Measurements from ENCODE around the gene MOV10L1.
"Not testable (repeated sequence)": the region's sequence is repeated elsewhere in the genome, so short reads cannot be mapped to it uniquely, and the experiment has no call there.

The MOV10L1 gene

GRCh38 chr22:50081426-50082196 is 8.2 kb upstream of the MOV10L1 start:
- peaks cover 10% of the 10 kb centered on the region; the same call in 1 of the 2 replicates for H3K4me1 ChIP-seq (ENCODE audit: insufficient read depth, low read length)
- no peaks in the 10 kb centered on the region for H3K9me3 ChIP-seq (ENCODE audit: control insufficient read depth, insufficient read depth, low read length)
- no peak overlapping the region for H3K9ac ChIP-seq (ENCODE audit: low read depth, low read length)
- no peaks in the 10 kb centered on the region; the same call in 1 of the 2 replicates for H3K36me3 ChIP-seq (ENCODE audit: insufficient read depth, low read length)

- Histone ChIP-seq H3K4me1 (ENCODE audit: insufficient read depth, low read length) (peaks cover 10% of the 10 kb centered on the region; the same call in 1 of the 2 replicates), H3K9me3 (ENCODE audit: control insufficient read depth, insufficient read depth, low read length) (no peaks in the 10 kb centered on the region), H3K9ac (ENCODE audit: low read depth, low read length) (no peak overlapping the region), H3K36me3 (ENCODE audit: insufficient read depth, low read length) (no peaks in the 10 kb centered on the region; the same call in 1 of the 2 replicates)
Measured at GRCh38 chr22:50082197-50082715, 7.5 kb upstream of the MOV10L1 start.

GRCh38 chr22:50082961-50083461 is 6.8 kb upstream of the MOV10L1 start:
- Histone ChIP-seq H3K9me3 (ENCODE audit: control insufficient read depth, insufficient read depth, low read length) (no peaks in the 10 kb centered on the region), H3K4me1 (ENCODE audit: insufficient read depth, low read length) (peaks cover 10% of the 10 kb centered on the region; the same call in 1 of the 2 replicates), H3K36me3 (ENCODE audit: insufficient read depth, low read length) (no peaks in the 10 kb centered on the region; the same call in 1 of the 2 replicates), H3K9ac (ENCODE audit: low read depth, low read length) (no peak overlapping the region)

- H3K4me1 ChIP-seq (ENCODE audit: insufficient read depth, low read length), result peaks cover 10% of the 10 kb centered on the region; the same call in 1 of the 2 replicates
- no peaks in the 10 kb centered on the region; the same call in 1 of the 2 replicates for H3K36me3 ChIP-seq (ENCODE audit: insufficient read depth, low read length)
- H3K9me3 ChIP-seq (ENCODE audit: control insufficient read depth, insufficient read depth, low read length), result no peaks in the 10 kb centered on the region
- H3K9ac ChIP-seq (ENCODE audit: low read depth, low read length), result no peak overlapping the region
Measured at GRCh38 chr22:50083462-50084079, 6.2 kb upstream of the MOV10L1 start.

GRCh38 chr22:50084080-50084477 is 5.7 kb upstream of the MOV10L1 start:
- Histone ChIP-seq H3K4me1 (ENCODE audit: insufficient read depth, low read length) (peaks cover 10% of the 10 kb centered on the region; the same call in 1 of the 2 replicates), H3K9ac (ENCODE audit: low read depth, low read length) (no peak overlapping the region), H3K36me3 (ENCODE audit: insufficient read depth, low read length) (no peaks in the 10 kb centered on the region; the same call in 1 of the 2 replicates), H3K9me3 (ENCODE audit: control insufficient read depth, insufficient read depth, low read length) (no peaks in the 10 kb centered on the region)

- no peaks in the 10 kb centered on the region; the same call in 1 of the 2 replicates for H3K36me3 ChIP-seq (ENCODE audit: insufficient read depth, low read length)
Measured at GRCh38 chr22:50084614-50085021, 5.2 kb upstream of the MOV10L1 start.

GRCh38 chr22:50085211-50085972 is 4.4 kb upstream of the MOV10L1 start, which contains the start of gene MLC1:
MLC1 (minus strand) TSS chr22:50085426; CDS start chr22:50084902, 524 bp downstream.
- Histone ChIP-seq H3K9ac (ENCODE audit: low read depth, low read length) (no peak within 1 kb of the TSS), H3K9me3 (ENCODE audit: control insufficient read depth, insufficient read depth, low read length) (no peaks in the 10 kb centered on the region), H3K4me1 (ENCODE audit: insufficient read depth, low read length) (peaks cover 10% of the 10 kb centered on the region; the same call in 1 of the 2 replicates), H3K36me3 (ENCODE audit: insufficient read depth, low read length) (no peaks in the 10 kb centered on the region; the same call in 1 of the 2 replicates)

More at GRCh38 chr22:50084614-50085021, 5.2 kb upstream of the MOV10L1 start:
- peaks cover 10% of the 10 kb centered on the region; the same call in 1 of the 2 replicates for H3K4me1 ChIP-seq (ENCODE audit: insufficient read depth, low read length)
- H3K9ac ChIP-seq (ENCODE audit: low read depth, low read length), result no peak overlapping the region
- H3K9me3 ChIP-seq (ENCODE audit: control insufficient read depth, insufficient read depth, low read length), result no peaks in the 10 kb centered on the region

GRCh38 chr22:50086526-50086925 is 3.3 kb upstream of the MOV10L1 start:
- no peaks in the 10 kb centered on the region; the same call in 1 of the 2 replicates for H3K36me3 ChIP-seq (ENCODE audit: insufficient read depth, low read length)
- H3K9me3 ChIP-seq (ENCODE audit: control insufficient read depth, insufficient read depth, low read length), result no peaks in the 10 kb centered on the region
- peaks cover 10% of the 10 kb centered on the region; the same call in 1 of the 2 replicates for H3K4me1 ChIP-seq (ENCODE audit: insufficient read depth, low read length)
- H3K9ac ChIP-seq (ENCODE audit: low read depth, low read length), result no peak overlapping the region

GRCh38 chr22:50086975-50087374 is 2.8 kb upstream of the MOV10L1 start:
- peaks cover 10% of the 10 kb centered on the region; the same call in 1 of the 2 replicates for H3K4me1 ChIP-seq (ENCODE audit: insufficient read depth, low read length)
- not testable (repeated sequence) for H3K9me3 ChIP-seq (ENCODE audit: control insufficient read depth, insufficient read depth, low read length); H3K36me3 ChIP-seq (ENCODE audit: insufficient read depth, low read length); H3K9ac ChIP-seq (ENCODE audit: low read depth, low read length)

GRCh38 chr22:50087646-50088045 is 2.2 kb upstream of the MOV10L1 start:
- H3K36me3 ChIP-seq (ENCODE audit: insufficient read depth, low read length), result no peaks in the 10 kb centered on the region; the same call in 1 of the 2 replicates
- H3K9ac ChIP-seq (ENCODE audit: low read depth, low read length), result no peak overlapping the region
- H3K4me1 ChIP-seq (ENCODE audit: insufficient read depth, low read length), result peaks cover 10% of the 10 kb centered on the region; the same call in 1 of the 2 replicates
- H3K9me3 ChIP-seq (ENCODE audit: control insufficient read depth, insufficient read depth, low read length), result no peaks in the 10 kb centered on the region

- no peaks in the 10 kb centered on the region for H3K9me3 ChIP-seq (ENCODE audit: control insufficient read depth, insufficient read depth, low read length)
- H3K4me1 ChIP-seq (ENCODE audit: insufficient read depth, low read length), result peaks cover 10% of the 10 kb centered on the region; the same call in 1 of the 2 replicates
- H3K36me3 ChIP-seq (ENCODE audit: insufficient read depth, low read length), result no peaks in the 10 kb centered on the region; the same call in 1 of the 2 replicates
- H3K9ac ChIP-seq (ENCODE audit: low read depth, low read length), result no peak overlapping the region
Measured at GRCh38 chr22:50088096-50088495, 1.7 kb upstream of the MOV10L1 start.

- H3K36me3 ChIP-seq (ENCODE audit: insufficient read depth, low read length), result no peaks in the 10 kb centered on the region; the same call in 1 of the 2 replicates
- H3K4me1 ChIP-seq (ENCODE audit: insufficient read depth, low read length), result peaks cover 10% of the 10 kb centered on the region; the same call in 1 of the 2 replicates
- H3K9ac ChIP-seq (ENCODE audit: low read depth, low read length), result no peak overlapping the region
- H3K9me3 ChIP-seq (ENCODE audit: control insufficient read depth, insufficient read depth, low read length), result no peaks in the 10 kb centered on the region
Measured at GRCh38 chr22:50089231-50089630, 575 bp upstream of the MOV10L1 start.

GRCh38 chr22:50090412-50090714 is 557 bp downstream of the MOV10L1 start:
- Histone ChIP-seq H3K36me3 (ENCODE audit: insufficient read depth, low read length) (no peaks in the 10 kb centered on the region; the same call in 1 of the 2 replicates), H3K4me1 (ENCODE audit: insufficient read depth, low read length) (peaks cover 3% of the 10 kb centered on the region; the same call in 1 of the 2 replicates), H3K9ac (ENCODE audit: low read depth, low read length) (no peak overlapping the region), H3K9me3 (ENCODE audit: control insufficient read depth, insufficient read depth, low read length) (no peaks in the 10 kb centered on the region)

Measured in ES-I3 (cell line).